ENCODE measurements around the gene HELZ. TPM values are rescaled to one million over a fixed set of nuclear protein-coding genes. Genes with fewer than 3 reads are reported as not detected.

Gene HELZ
- total and polyA plus RNA-seq, 2 donors (not counting 3 experiments of a cell fraction or from before 2014, with no cell fraction given), result 8.0 to 47.3 TPM

DNA sequence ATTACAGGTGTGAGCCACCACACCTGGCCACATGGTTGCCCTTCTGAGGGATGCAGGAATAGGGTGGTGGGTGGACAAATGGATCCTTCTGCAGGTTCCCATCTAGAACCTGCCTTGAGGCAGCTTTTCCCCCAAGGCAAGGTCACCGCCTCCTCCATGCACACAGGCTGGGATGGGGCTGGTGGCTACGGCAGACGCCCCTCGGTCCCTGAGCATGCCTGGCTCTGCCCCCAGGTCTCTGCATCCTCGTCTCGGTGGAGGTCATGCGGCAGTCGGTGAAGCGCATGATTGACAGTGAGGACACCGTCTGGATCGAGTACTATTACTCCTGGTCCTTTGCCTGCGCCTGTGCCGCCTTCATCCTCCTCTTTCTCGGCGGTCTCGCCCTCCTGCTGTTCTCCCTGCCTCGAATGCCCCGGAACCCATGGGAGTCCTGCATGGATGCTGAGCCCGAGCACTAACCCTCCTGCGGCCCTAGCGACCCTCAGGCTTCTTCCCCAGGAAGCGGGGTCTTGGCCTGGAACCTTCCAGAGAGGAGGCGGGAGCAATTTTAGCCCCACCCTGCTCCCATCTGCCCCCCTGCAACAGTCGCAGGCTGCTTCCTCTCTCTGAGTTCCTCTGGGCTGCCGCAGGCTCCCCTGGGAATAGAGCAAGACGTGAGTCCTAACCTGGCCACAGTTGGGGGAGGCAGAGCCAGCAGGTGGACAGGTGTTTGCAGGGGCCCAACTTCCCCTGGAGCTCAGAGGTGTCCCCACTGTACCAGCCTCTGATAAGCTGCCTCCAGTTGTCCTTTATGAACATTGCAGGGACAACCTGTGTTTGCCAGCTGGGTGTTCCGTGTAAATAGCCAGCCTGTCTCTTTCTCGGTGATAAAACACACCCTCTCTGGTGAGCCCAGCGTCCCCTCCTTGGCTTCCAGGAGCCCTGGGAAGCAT lies 188.9 kb downstream of the HELZ start:
- dilution Hi-C loops (cut with MboI; ENCODE audit: extremely low pct_ligation_motif_present, low sequenced_read_pairs), result no loop called here
- no peaks in the 10 kb centered on the region for H3K27me3 ChIP-seq (ENCODE audit: control insufficient read depth in 2 of 2, insufficient read depth in 2 of 2, low read length in 2 of 2)
- intact Hi-C loops (cut with micrococcal nuclease), result no loop called here

More for the DNA sequence above, 188.9 kb downstream of the HELZ start:
- Histone ChIP-seq H3K9me3 (replicated peaks; ENCODE audit: control insufficient read depth, insufficient read depth, low read length) (no peaks in the 10 kb centered on the region), H3K27ac (ENCODE audit: insufficient read depth, low read depth, low read length) (no peak overlapping the region), H3K9me1 (replicated peaks; ENCODE audit: control insufficient read depth, extremely low read depth, insufficient read depth, low read length) (no peaks in the 10 kb centered on the region), H4K20me1 (replicated peaks; ENCODE audit: control insufficient read depth, extremely low read depth, insufficient read depth, low read length) (no peaks in the 10 kb centered on the region), H3K79me2 (ENCODE audit: control insufficient read depth, insufficient read depth, low read length) (no peaks in the 10 kb centered on the region), H3K4me1 (ENCODE audit: control insufficient read depth, extremely low read depth, insufficient read depth, low read length) (no peaks in the 10 kb centered on the region), H3K9ac (replicated peaks; ENCODE audit: extremely low read depth, insufficient read depth, low read length) (no peak overlapping the region), H3K4me2 (ENCODE audit: insufficient read depth, low read length) (no peak overlapping the region), H3K4me3 (replicated peaks in 1 of 3; ENCODE audit: insufficient read depth in 1 of 3, low read depth in 1 of 3, low read length in 3 of 3) (no peak overlapping the region), H3K36me3 (ENCODE audit: control insufficient read depth in 2 of 2, extremely low read depth in 1 of 2, insufficient read depth in 2 of 2, low read length in 2 of 2) (no peaks in the 10 kb centered on the region), H2AFZ (ENCODE audit: low read depth, low read length) (no peak overlapping the region)
- ChIA-PET CTCF (no interaction called here), POLR2A (no interaction called here)
- TF ChIP-seq POLR2A (IDR thresholded peaks at IDR 0.05; ENCODE audit: low read depth, low read length) (no peak), MYC (IDR thresholded peaks at IDR 0.05; ENCODE audit: low read depth, low read length) (no peak), JUN (IDR thresholded peaks at IDR 0.05; ENCODE audit: borderline replicate concordance, insufficient read depth, insufficient read length, low read depth) (no peak)
- TF ChIP-seq, protein P1, sequence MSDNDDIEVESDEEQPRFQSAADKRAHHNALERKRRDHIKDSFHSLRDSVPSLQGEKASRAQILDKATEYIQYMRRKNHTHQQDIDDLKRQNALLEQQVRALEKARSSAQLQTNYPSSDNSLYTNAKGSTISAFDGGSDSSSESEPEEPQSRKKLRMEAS (IDR thresholded peaks at IDR 0.05; ENCODE audit: insufficient read depth, insufficient read length), result no peak
- TF ChIP-seq, protein P2, sequence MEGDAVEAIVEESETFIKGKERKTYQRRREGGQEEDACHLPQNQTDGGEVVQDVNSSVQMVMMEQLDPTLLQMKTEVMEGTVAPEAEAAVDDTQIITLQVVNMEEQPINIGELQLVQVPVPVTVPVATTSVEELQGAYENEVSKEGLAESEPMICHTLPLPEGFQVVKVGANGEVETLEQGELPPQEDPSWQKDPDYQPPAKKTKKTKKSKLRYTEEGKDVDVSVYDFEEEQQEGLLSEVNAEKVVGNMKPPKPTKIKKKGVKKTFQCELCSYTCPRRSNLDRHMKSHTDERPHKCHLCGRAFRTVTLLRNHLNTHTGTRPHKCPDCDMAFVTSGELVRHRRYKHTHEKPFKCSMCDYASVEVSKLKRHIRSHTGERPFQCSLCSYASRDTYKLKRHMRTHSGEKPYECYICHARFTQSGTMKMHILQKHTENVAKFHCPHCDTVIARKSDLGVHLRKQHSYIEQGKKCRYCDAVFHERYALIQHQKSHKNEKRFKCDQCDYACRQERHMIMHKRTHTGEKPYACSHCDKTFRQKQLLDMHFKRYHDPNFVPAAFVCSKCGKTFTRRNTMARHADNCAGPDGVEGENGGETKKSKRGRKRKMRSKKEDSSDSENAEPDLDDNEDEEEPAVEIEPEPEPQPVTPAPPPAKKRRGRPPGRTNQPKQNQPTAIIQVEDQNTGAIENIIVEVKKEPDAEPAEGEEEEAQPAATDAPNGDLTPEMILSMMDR (IDR thresholded peaks at IDR 0.05; ENCODE audit: extremely low read depth in 1 of 2, insufficient read depth in 1 of 2, low read depth in 1 of 2, low read length in 2 of 2), result no peak
- no peak for DNase-seq (ENCODE audit: low read depth, low spot score)
- no TSS peak for BruUV-seq (replicated peaks)
- FAIRE-seq, result no peak
